H1 (cell line): ENCODE results near the gene TBC1D32. TPM values are rescaled to one million over a fixed set of nuclear protein-coding genes. Genes with fewer than 3 reads are reported as not detected.

Experiments
- ASH2L ChIP-seq: fragments of 200-600, 300-600 bp; sonication (generic); IDR thresholded peaks from one replicate; pipeline ENCODE4 v1.7.1; 2017; ENCODE audit warnings: low read length
- CEBPB ChIP-seq: IDR thresholded peaks from 2 replicates; pipeline ENCODE4 v1.6.1; 2012; ENCODE audit warnings: low read depth, low read length
- CHD2 ChIP-seq: IDR thresholded peaks from 2 replicates; pipeline ENCODE4 v1.6.1; 2012; ENCODE audit warnings: low read length, improper control_type of control experiment
- CHD7 ChIP-seq: fragments of 300-600 bp; sonication (generic); IDR thresholded peaks from 2 replicates; pipeline ENCODE4 v1.7.1; 2012; ENCODE audit warnings: low read length, moderate library complexity, mild to moderate bottlenecking, inconsistent platforms; ENCODE audit not compliant: insufficient replicate concordance
- HDAC6 ChIP-seq: IDR thresholded peaks from one replicate; pipeline ENCODE4 v1.7.1; 2012; ENCODE audit warnings: low read depth, mild to moderate bottlenecking, inconsistent platforms, low read length, moderate library complexity
- KDM4A ChIP-seq: IDR thresholded peaks from one replicate; pipeline ENCODE4 v1.7.1; 2012; ENCODE audit warnings: low read depth, mild to moderate bottlenecking, moderate library complexity, low read length, inconsistent platforms; ENCODE audit not compliant: severe bottlenecking
- POLR2AphosphoS5 ChIP-seq: IDR thresholded peaks from 2 replicates; pipeline ENCODE4 v1.6.1; 2011; ENCODE audit warnings: low read depth, low read length
- SIX5 ChIP-seq: IDR thresholded peaks from 2 replicates; pipeline ENCODE4 v1.6.1; 2011; ENCODE audit warnings: mild to moderate bottlenecking, low read depth, low read length
- USF2 ChIP-seq: IDR thresholded peaks from 2 replicates; pipeline ENCODE4 v1.6.1; 2011; ENCODE audit warnings: low read length, improper control_type of control experiment
- polyA plus RNA-seq, 7 experiments: library from polyadenylated mRNA; depleted of rRNA in 3 of 7; stranded (reverse) in 5 of 7; unstranded in 2 of 7; fragments of >200 nt in 5 of 7; fragments of 200-250 nt in 2 of 7; gene quantifications; 1 replicate in 5 of 7; 2 replicates in 1 of 7; 4 replicates in 1 of 7; pipeline versions ENCODE4 v1.2.1 to v1.2.3, GENCODE V29; 2011 to 2013; ENCODE audit warnings: missing spikeins in 2 of 7, mixed read lengths in 2 of 7
- total RNA-seq: library from RNA; stranded (reverse); fragmentation: NEBNext Ultra II Directional; extraction: Animal tissue kit (Norgen Biotek cat#: 25700); gene quantifications from 2 replicates; pipeline ENCODE4 v1.2.1, GENCODE V29; 2021

TBC1D32 gene
- total and polyA plus RNA-seq, 2 of the 8 experiments (the other 6 are each of a cell fraction or from before 2014, with no cell fraction given) = 5.3 to 7.1 TPM

- TF ChIP-seq CHD7 (no peak), KDM4A (no peak), SIX5 (no peak), HDAC6 (no peak), ASH2L (no peak), POLR2AphosphoS5 (no peak), CHD2 (no peak), CEBPB (no peak), USF2 (no peak)
Observed at GRCh38 chr6:121134922-121135321, 199.4 kb downstream of the TBC1D32 start (continued).
